ENCODE results near the gene XPO6. TPM values are rescaled to one million over a fixed set of nuclear protein-coding genes. Genes with fewer than 3 reads are reported as not detected.

XPO6 gene
- total and polyA plus RNA-seq, 2 of the 13 experiments (the other 11 are each of a cell fraction or from before 2014, with no cell fraction given) = 109 to 129 TPM

GRCh38 chr16:28133666-28134065, 78.1 kb downstream of the XPO6 start (continued):
- no peak for TF ChIP-seq RBM22 (optimal IDR thresholded peaks at IDR 0.05; ENCODE audit: low read length)
- TF ChIP-seq PLRG1 (conservative IDR thresholded peaks at IDR 0.05) = no peak
- TF ChIP-seq PRDM10 (CRISPR knock-in tag; IDR thresholded peaks at IDR 0.05; ENCODE audit: low read depth) = no peak
- no peak for TF ChIP-seq FOXP1 (IDR thresholded peaks at IDR 0.05)
- TF ChIP-seq FOXP1 (CRISPR knock-in tag; IDR thresholded peaks at IDR 0.05) = no peak
- no peak for TF ChIP-seq ZNF263 (CRISPR knock-in tag; IDR thresholded peaks at IDR 0.05)
- no peak for TF ChIP-seq HNRNPH1 (optimal IDR thresholded peaks at IDR 0.05; ENCODE audit: low read depth, low read length)
- TF ChIP-seq FOXC1 (CRISPR knock-in tag; IDR thresholded peaks at IDR 0.05; ENCODE audit: borderline replicate concordance) = no peak
- no peak for TF ChIP-seq KLF9 (CRISPR knock-in tag; IDR thresholded peaks at IDR 0.05; ENCODE audit: low read depth)
- no peak for TF ChIP-seq ZNF333 (CRISPR knock-in tag; IDR thresholded peaks at IDR 0.05; ENCODE audit: borderline replicate concordance)
- no peak for TF ChIP-seq ZNF780A (CRISPR knock-in tag; IDR thresholded peaks at IDR 0.05)
- TF ChIP-seq CHCHD3 (CRISPR knock-in tag; IDR thresholded peaks at IDR 0.05) = no peak
